GM23248 (cell line): ENCODE results near the gene UNC13A. TPM values are rescaled to one million over a fixed set of nuclear protein-coding genes. Genes with fewer than 3 reads are reported as not detected.

ENCODE experiments used
- DNase-seq: peaks from one replicate; pipeline ENCODE4 v3.0.0-alpha.2; 2015
- H2AFZ ChIP-seq: fragments of 200-600 bp; sonication (generic); 2 replicates; pipeline ENCODE4 v1.6.1; 2016; ENCODE audit warnings: antibody characterized with exemption
- H3F3A ChIP-seq: fragments of 200-600 bp; sonication (generic); 2 replicates; pipeline ENCODE4 v1.6.1; 2016; ENCODE audit warnings: mild to moderate bottlenecking, antibody characterized with exemption, mixed run types; ENCODE audit not compliant: insufficient read depth
- H3K27ac ChIP-seq: fragments of 200-600 bp; sonication (generic); 2 replicates; pipeline ENCODE4 v1.5.1; 2016; ENCODE audit warnings: mild to moderate bottlenecking
- H3K27me3 ChIP-seq: fragments of 200-600 bp; sonication (generic); replicated peaks from 2 replicates; pipeline ENCODE4 v1.6.1; 2016; ENCODE audit warnings: mild to moderate bottlenecking; ENCODE audit not compliant: insufficient read depth
- H3K36me3 ChIP-seq: fragments of 200-600 bp; sonication (generic); 2 replicates; pipeline ENCODE4 v1.6.1; 2016; ENCODE audit warnings: low read depth, mild to moderate bottlenecking
- H3K4me1 ChIP-seq: fragments of 200-600 bp; sonication (generic); 2 replicates; pipeline ENCODE4 v1.6.1; 2016; ENCODE audit warnings: mild to moderate bottlenecking; ENCODE audit not compliant: insufficient read depth
- H3K4me2 ChIP-seq: fragments of 200-600 bp; sonication (generic); one replicate; pipeline ENCODE4 v1.6.1; 2016; ENCODE audit warnings: mild to moderate bottlenecking; ENCODE audit not compliant: unreplicated experiment
- H3K4me3 ChIP-seq: fragments of 200-600 bp; sonication (generic); 2 replicates; pipeline ENCODE4 v1.5.1; 2016; ENCODE audit warnings: mild to moderate bottlenecking
- H3K79me2 ChIP-seq: fragments of 200-600 bp; sonication (generic); 2 replicates; pipeline ENCODE4 v1.6.1; 2016; ENCODE audit warnings: mild to moderate bottlenecking; ENCODE audit not compliant: insufficient read depth
- H3K9ac ChIP-seq: fragments of 200-600 bp; sonication (generic); 2 replicates; pipeline ENCODE4 v1.6.1; 2016; ENCODE audit warnings: mild to moderate bottlenecking
- H3K9me2 ChIP-seq: fragments of 200-600 bp; sonication (generic); 2 replicates; pipeline ENCODE4 v1.6.1; 2016; ENCODE audit warnings: mixed run types, mild to moderate bottlenecking, moderate library complexity; ENCODE audit not compliant: insufficient read depth
- H3K9me3 ChIP-seq: fragments of 200-600 bp; sonication (generic); one replicate; pipeline ENCODE4 v1.6.1; 2017; ENCODE audit warnings: low read depth
- H4K20me1 ChIP-seq: fragments of 200-600 bp; sonication (generic); 2 replicates; pipeline ENCODE4 v1.6.0; 2016; ENCODE audit not compliant: insufficient read depth
- EZH2 ChIP-seq: fragments of 200-600 bp; sonication (generic); IDR thresholded peaks from 2 replicates; pipeline ENCODE4 v1.6.1; 2018; ENCODE audit warnings: antibody characterized with exemption, mild to moderate bottlenecking; ENCODE audit not compliant: insufficient read depth, poor library complexity, severe bottlenecking
- EZH2phosphoT487 ChIP-seq: fragments of 200-600 bp; sonication (generic); IDR thresholded peaks from 2 replicates; pipeline ENCODE4 v1.6.1; 2018; ENCODE audit warnings: antibody characterized with exemption, moderate library complexity, mild to moderate bottlenecking, low read depth; ENCODE audit not compliant: insufficient read depth
- WGBS, 2 experiments: methylation state at CpG; one replicate each; pipeline ENCODE4 v1.1.6; 2015 to 2017; ENCODE audit warnings: low lambda C conversion rate in 2 of 2, low coverage in 1 of 2; ENCODE audit errors: missing lambda C conversion rate in 2 of 2; 5-methylcytosine and 5-hydroxymethylcytosine counted together
- in situ Hi-C: fragments of 300-500 bp; cut with MboI; formaldehyde crosslinking; loops from 2 replicates; pipeline ENCODE4 v1.15.0; 2020
- polyA plus RNA-seq: library from polyadenylated mRNA; unstranded; fragments of >200 nt; fragmentation: Nextera tagmentation; extraction: Ambion mirVana; gene quantifications from 2 replicates; pipeline ENCODE4 v1.2.1, GENCODE V29; 2016
- total RNA-seq: library from RNA; depleted of rRNA; stranded (reverse); fragments of >200 nt; shearing (Covaris generic); gene quantifications from 2 replicates; pipeline ENCODE4 v1.2.3, GENCODE V29; 2014

The UNC13A gene
- total and polyA plus RNA-seq, 2 experiments from 2014 or later: 0.03 to 0.11 TPM

- Histone ChIP-seq H3K27ac (no peak overlapping the region), H3K9me2 (no peaks in the 10 kb centered on the region), H4K20me1 (no peaks in the 10 kb centered on the region), H3K36me3 (peaks cover 60% of the 10 kb centered on the region; the same call in 1 of the 2 replicates), H3K4me1 (no peaks in the 10 kb centered on the region), H3K4me2 (no peak overlapping the region), H3K79me2 (peaks cover 35% of the 10 kb centered on the region), H3K4me3 (no peak overlapping the region), H3K9me3 (no peaks in the 10 kb centered on the region), H2AFZ (no peak overlapping the region), H3F3A (no peaks in the 10 kb centered on the region), H3K27me3 (no peaks in the 10 kb centered on the region), H3K9ac (no peak overlapping the region)
- in situ Hi-C loops: no loop called here
- DNase-seq: no peak
- 22 to 27% methylated on average over 1 of the region's 1 CpG for WGBS, 2 experiments
- TF ChIP-seq EZH2 (no peak), EZH2phosphoT487 (no peak)
Measured at GRCh38 chr19:17567940-17568339, 120.2 kb downstream of the UNC13A start.

- H3K4me2 ChIP-seq: no peak overlapping the region
- no peak for DNase-seq
- H4K20me1 ChIP-seq: no peaks in the 10 kb centered on the region
- TF ChIP-seq EZH2: no peak
- no peak for TF ChIP-seq EZH2phosphoT487
- no peak overlapping the region for H3K4me3 ChIP-seq
- H2AFZ ChIP-seq: no peak overlapping the region
- H3K4me1 ChIP-seq: no peaks in the 10 kb centered on the region
- no peak overlapping the region for H3K27ac ChIP-seq
- WGBS, 2 experiments: 92 to 98% methylated on average over 3 of the region's 3 CpGs
- no peaks in the 10 kb centered on the region for H3F3A ChIP-seq
- peaks cover 60% of the 10 kb centered on the region; the same call in 1 of the 2 replicates for H3K36me3 ChIP-seq
- no peaks in the 10 kb centered on the region for H3K9me2 ChIP-seq
- no peaks in the 10 kb centered on the region for H3K9me3 ChIP-seq
- peaks cover 53% of the 10 kb centered on the region for H3K79me2 ChIP-seq
- no peaks in the 10 kb centered on the region for H3K27me3 ChIP-seq
- in situ Hi-C loops: no loop called here
- no peak overlapping the region for H3K9ac ChIP-seq
Measured at GRCh38 chr19:17565611-17566010, 122.5 kb downstream of the UNC13A start.

- peaks cover 54% of the 10 kb centered on the region; the same call in 1 of the 2 replicates for H3K36me3 ChIP-seq
Measured at GRCh38 chr19:17564781-17565180, 123.4 kb downstream of the UNC13A start.

GRCh38 chr19:17562561-17562960, 125.6 kb downstream of the UNC13A start:
- no peak overlapping the region for H3K4me3 ChIP-seq
- TF ChIP-seq EZH2phosphoT487 (no peak), EZH2 (no peak)
- peaks cover 36% of the 10 kb centered on the region; the same call in 1 of the 2 replicates for H3K36me3 ChIP-seq
- WGBS, 2 experiments: 84 to 85% methylated on average over 11 of the region's 11 CpGs
- no peak for DNase-seq
- H3K79me2 ChIP-seq: peaks cover 70% of the 10 kb centered on the region
- peaks cover 10% of the 10 kb centered on the region for H3F3A ChIP-seq
- no peak overlapping the region for H3K27ac ChIP-seq
- H3K9ac ChIP-seq: no peak overlapping the region
- no peaks in the 10 kb centered on the region for H4K20me1 ChIP-seq
- no peaks in the 10 kb centered on the region for H3K9me3 ChIP-seq
- in situ Hi-C loops: no loop called here
- H2AFZ ChIP-seq: no peak overlapping the region
- H3K4me2 ChIP-seq: no peak overlapping the region
- H3K9me2 ChIP-seq: no peaks in the 10 kb centered on the region
- peaks cover 8% of the 10 kb centered on the region; the same call in 1 of the 2 replicates for H3K4me1 ChIP-seq
- H3K27me3 ChIP-seq: no peaks in the 10 kb centered on the region

More at GRCh38 chr19:17564781-17565180, 123.4 kb downstream of the UNC13A start:
- no peaks in the 10 kb centered on the region for H3K27me3 ChIP-seq
- H4K20me1 ChIP-seq: no peaks in the 10 kb centered on the region
- no peak overlapping the region for H3K4me3 ChIP-seq
- H3K4me1 ChIP-seq: peaks cover 2% of the 10 kb centered on the region; the same call in 1 of the 2 replicates
- H3K9me2 ChIP-seq: no peaks in the 10 kb centered on the region
- H2AFZ ChIP-seq: no peak overlapping the region
- H3F3A ChIP-seq: peaks cover 2% of the 10 kb centered on the region
- H3K27ac ChIP-seq: no peak overlapping the region
- no peak overlapping the region for H3K4me2 ChIP-seq
- no peak for DNase-seq
- in situ Hi-C loops: no loop called here
- H3K9me3 ChIP-seq: no peaks in the 10 kb centered on the region
- H3K79me2 ChIP-seq: peaks cover 53% of the 10 kb centered on the region
- 75 to 77% methylated on average over 6 of the region's 6 CpGs for WGBS, 2 experiments
- no peak overlapping the region for H3K9ac ChIP-seq
- TF ChIP-seq EZH2phosphoT487 (no peak), EZH2 (no peak)

GRCh38 chr19:17562097-17562496, 126.1 kb downstream of the UNC13A start:
- Histone ChIP-seq H3K9me3 (no peaks in the 10 kb centered on the region), H2AFZ (no peak overlapping the region), H3K27me3 (no peaks in the 10 kb centered on the region), H3K4me2 (no peak overlapping the region), H3K27ac (no peak overlapping the region), H3F3A (peaks cover 10% of the 10 kb centered on the region), H3K4me1 (peaks cover 8% of the 10 kb centered on the region; the same call in 1 of the 2 replicates), H3K79me2 (peaks cover 75% of the 10 kb centered on the region), H3K36me3 (peaks cover 35% of the 10 kb centered on the region; the same call in 1 of the 2 replicates), H3K9ac (no peak overlapping the region), H3K9me2 (no peaks in the 10 kb centered on the region), H4K20me1 (no peaks in the 10 kb centered on the region), H3K4me3 (no peak overlapping the region)
- no peak for DNase-seq
- in situ Hi-C loops: no loop called here
- TF ChIP-seq EZH2: no peak
- TF ChIP-seq EZH2phosphoT487: no peak
- WGBS, 2 experiments: 99 to 100% methylated on average over 4 of the region's 4 CpGs
